OCI-LY7 (cell line): Measurements from ENCODE around the gene ARHGAP23. TPM values are rescaled to one million over a fixed set of nuclear protein-coding genes. Genes with fewer than 3 reads are reported as not detected.
"Not testable (repeated sequence)": the region's sequence is repeated elsewhere in the genome, so short reads cannot be mapped to it uniquely, and the experiment has no call there.

ENCODE experiments used
- BruUV-seq: library from RNA; stranded (reverse); fragments of 400-500 nt; replicated peaks from 2 replicates; lab custom pipeline; 2021; lab: Mats Ljungman, UMichigan
- CTCF ChIA-PET: fragments of 300-600 bp; sonication (Branson Sonifier 250); formaldehyde crosslinking; loops from one replicate; lab custom pipeline; 2022; ENCODE audit warnings: antibody characterized with exemption; ENCODE audit not compliant: unreplicated experiment; lab: Charles Lee
- POLR2A ChIA-PET: fragments of 300-600 bp; sonication (Branson Sonifier 250); formaldehyde crosslinking; loops from one replicate; lab custom pipeline; 2022; ENCODE audit warnings: antibody characterized with exemption; lab: Charles Lee
- DNase-seq: peaks from one replicate; pipeline ENCODE4 v3.0.0-alpha.2; 2015; ENCODE audit warnings: low spot score
- H2AFZ ChIP-seq: fragments of 200-600 bp; sonication (generic), shearing (Covaris generic); 2 replicates; pipeline ENCODE4 v1.6.1; 2014; ENCODE audit warnings: mild to moderate bottlenecking, antibody characterized with exemption, low read length, moderate library complexity
- H3K27ac ChIP-seq: fragments of 200-600 bp; sonication (generic); 2 replicates; pipeline ENCODE4 v1.5.1; 2014; ENCODE audit warnings: mixed run types, low read depth, mild to moderate bottlenecking, moderate library complexity, low read length, inconsistent platforms; ENCODE audit not compliant: poor library complexity, severe bottlenecking
- H3K36me3 ChIP-seq: fragments of 200-600 bp; sonication (generic); 2 replicates; pipeline ENCODE4 v1.6.1; 2014; ENCODE audit warnings: mild to moderate bottlenecking, antibody characterized with exemption, low read length, moderate library complexity, mixed read lengths; ENCODE audit not compliant: insufficient read depth
- H3K4me1 ChIP-seq: fragments of 200-600 bp; sonication (generic); 2 replicates; pipeline ENCODE4 v1.5.1; 2014; ENCODE audit warnings: mild to moderate bottlenecking, low read length; ENCODE audit not compliant: insufficient read depth, poor library complexity, severe bottlenecking
- H3K4me2 ChIP-seq: fragments of 200-600 bp; sonication (generic); 2 replicates; pipeline ENCODE4 v1.6.1; 2014; ENCODE audit warnings: mild to moderate bottlenecking, low read length
- H3K4me3 ChIP-seq: fragments of 200-600 bp; sonication (generic); 2 replicates; pipeline ENCODE4 v1.5.1; 2014; ENCODE audit warnings: mild to moderate bottlenecking, low read depth, low read length; ENCODE audit not compliant: poor library complexity, severe bottlenecking
- H3K79me2 ChIP-seq: fragments of 200-600 bp; sonication (generic); 2 replicates; pipeline ENCODE4 v1.6.1; 2016; ENCODE audit warnings: low read depth, mild to moderate bottlenecking, low read length, moderate library complexity, mixed read lengths; ENCODE audit not compliant: insufficient read depth
- H3K9me2 ChIP-seq: fragments of 200-600 bp; sonication (generic); 2 replicates; pipeline ENCODE4 v1.6.1; 2016; ENCODE audit warnings: mild to moderate bottlenecking, low read length, mixed read lengths; ENCODE audit not compliant: insufficient read depth
- H3K9me3 ChIP-seq: fragments of 200-600 bp; sonication (generic); 2 replicates; pipeline ENCODE4 v1.6.1; 2014; ENCODE audit warnings: mild to moderate bottlenecking, mixed run types, low read length, mixed read lengths
- H4K20me1 ChIP-seq: fragments of 200-600 bp; sonication (generic); 2 replicates; pipeline ENCODE4 v1.6.1; 2014; ENCODE audit warnings: mild to moderate bottlenecking, antibody characterized with exemption, low read length, moderate library complexity, mixed read lengths; ENCODE audit not compliant: insufficient read depth
- CTCF ChIP-seq: fragments of 200-600 bp; sonication (generic); conservative IDR thresholded peaks from 2 replicates; pipeline ENCODE4 v1.5.1; 2014; ENCODE audit warnings: mild to moderate bottlenecking, antibody characterized with exemption, low read length, moderate library complexity, mixed read lengths
- EZH2phosphoT487 ChIP-seq: fragments of 200-600 bp; sonication (generic); IDR thresholded peaks from 2 replicates; pipeline ENCODE4 v1.6.1; 2018; ENCODE audit warnings: low read depth, borderline replicate concordance, mild to moderate bottlenecking, mixed run types, antibody characterized with exemption, low read length, moderate library complexity, mixed read lengths
- intact Hi-C: fragments of 100-400 bp; cut with micrococcal nuclease; formaldehyde crosslinking; loops from one replicate; pipeline ENCODE4 v1.10.0; 2022; ENCODE audit not compliant: unreplicated experiment
- total RNA-seq, 2 experiments: library from RNA; depleted of rRNA in 1 of 2; stranded (reverse); fragments of >200 nt in 1 of 2; shearing (Covaris generic) in 1 of 2; gene quantifications; 2 replicates each; pipeline ENCODE4 v1.2.3, GENCODE V29; 2014 to 2022

The ARHGAP23 gene
- total RNA-seq, 2 experiments from 2014 or later = 16.3 to 18.6 TPM

- DNase-seq, H3K9me3 ChIP-seq, H3K4me2 ChIP-seq, H3K36me3 ChIP-seq, H2AFZ ChIP-seq, H4K20me1 ChIP-seq, intact Hi-C loops, BruUV-seq, H3K79me2 ChIP-seq, POLR2A ChIA-PET, H3K27ac ChIP-seq, H3K4me1 ChIP-seq, H3K9me2 ChIP-seq, H3K4me3 ChIP-seq, CTCF ChIA-PET: not testable (repeated sequence)
Measured at GRCh38 chr17:38531761-38532160, 103.5 kb downstream of the ARHGAP23 start.

- no peak overlapping the region for H3K27ac ChIP-seq
- H3K4me1 ChIP-seq = no peaks in the 10 kb centered on the region
- ChIA-PET CTCF (no interaction called here), POLR2A (no interaction called here)
- no peaks in the 10 kb centered on the region for H3K79me2 ChIP-seq
- H3K9me2 ChIP-seq = no peaks in the 10 kb centered on the region
- intact Hi-C loops = no loop called here
- H3K36me3 ChIP-seq = no peaks in the 10 kb centered on the region
- H2AFZ ChIP-seq = no peak overlapping the region
- no peaks in the 10 kb centered on the region for H3K9me3 ChIP-seq
- H4K20me1 ChIP-seq = no peaks in the 10 kb centered on the region
- no peak overlapping the region for H3K4me3 ChIP-seq
- BruUV-seq = no TSS peak
- no peak for DNase-seq
- H3K4me2 ChIP-seq = no peak overlapping the region
- no peak for TF ChIP-seq EZH2phosphoT487
- TF ChIP-seq CTCF = no peak
Measured at GRCh38 chr17:38532451-38532850, 104.2 kb downstream of the ARHGAP23 start.

GRCh38 chr17:38533241-38533640 lies 105.0 kb downstream of the ARHGAP23 start:
- no peaks in the 10 kb centered on the region for H3K4me1 ChIP-seq
- DNase-seq = no peak
- H3K27ac ChIP-seq = no peak overlapping the region
- H3K4me2 ChIP-seq = no peak overlapping the region
- TF ChIP-seq EZH2phosphoT487 = no peak
- TF ChIP-seq CTCF = no peak
- H3K9me3 ChIP-seq = no peaks in the 10 kb centered on the region
- ChIA-PET POLR2A (no interaction called here), CTCF (no interaction called here)
- H4K20me1 ChIP-seq = no peaks in the 10 kb centered on the region
- BruUV-seq = no TSS peak
- H3K79me2 ChIP-seq = no peaks in the 10 kb centered on the region
- no peaks in the 10 kb centered on the region for H3K9me2 ChIP-seq
- no peak overlapping the region for H2AFZ ChIP-seq
- intact Hi-C loops = no loop called here
- H3K4me3 ChIP-seq = no peak overlapping the region
- no peaks in the 10 kb centered on the region for H3K36me3 ChIP-seq
